ENCODE measurements around the gene WAPL. TPM values are rescaled to one million over a fixed set of nuclear protein-coding genes. Genes with fewer than 3 reads are reported as not detected.

Gene WAPL
- total and polyA plus RNA-seq, 2 of the 4 experiments (the other 2 are of a cell fraction): 11.5 to 31.7 TPM

- H2AK9ac ChIP-seq (replicated peaks; ENCODE audit: low read depth, low read length, poor library complexity): no peak overlapping the region
- no peak overlapping the region for H2BK5ac ChIP-seq (ENCODE audit: low read depth, low read length, poor library complexity, severe bottlenecking)
- peak overlapping the region; percentile 45; the same call in 1 of the 2 replicates for H3K27ac ChIP-seq (ENCODE audit: insufficient read depth, low read length)
- peak overlapping the region; percentile 97 for H3K4me2 ChIP-seq (ENCODE audit: low read depth, low read length)
- no TSS peak for BruUV-seq (replicated peaks)
- peak overlapping the region; percentile 57; the same call in 1 of the 2 replicates for H4K5ac ChIP-seq (ENCODE audit: low read depth, low read length)
- ATAC-seq (ENCODE audit: low read depth): no peak
- H2AK5ac ChIP-seq (ENCODE audit: low read depth, low read length): no peak overlapping the region
- ChIA-PET POLR2A (ENCODE audit: unreplicated experiment) (interaction anchor here (0.7 kb wide), 1 partner anchor 112 kb away, joined by 13 read pairs; no protein-coding TSS in a partner anchor), CTCF (interaction anchor here (0.6 to 1.2 kb wide), 3 partner anchors 8 to 62 kb away, joined by 3 read pairs; no protein-coding TSS in a partner anchor)
- peak overlapping the region; percentile 52 to 96; a peak in 3 of 4 replicates for H4K8ac ChIP-seq (ENCODE audit: low read depth in 2 of 2, low read length in 2 of 2)
- H3K18ac ChIP-seq (ENCODE audit: low read depth, low read length): no peak overlapping the region
- H3K4ac ChIP-seq (ENCODE audit: low read depth, low read length): no peak overlapping the region
- no peak for TF ChIP-seq MXI1 (IDR thresholded peaks at IDR 0.05; ENCODE audit: borderline replicate concordance, low read depth, low read length)
- TF ChIP-seq RAD21 (IDR thresholded peaks at IDR 0.05; ENCODE audit: low read length): no peak
- TF ChIP-seq ELK1 (IDR thresholded peaks at IDR 0.05; ENCODE audit: borderline replicate concordance, low read depth, low read length): no peak
- TF ChIP-seq NFE2L2 (IDR thresholded peaks at IDR 0.05; ENCODE audit: low read depth, low read length): no peak
- TF ChIP-seq, protein P1, sequence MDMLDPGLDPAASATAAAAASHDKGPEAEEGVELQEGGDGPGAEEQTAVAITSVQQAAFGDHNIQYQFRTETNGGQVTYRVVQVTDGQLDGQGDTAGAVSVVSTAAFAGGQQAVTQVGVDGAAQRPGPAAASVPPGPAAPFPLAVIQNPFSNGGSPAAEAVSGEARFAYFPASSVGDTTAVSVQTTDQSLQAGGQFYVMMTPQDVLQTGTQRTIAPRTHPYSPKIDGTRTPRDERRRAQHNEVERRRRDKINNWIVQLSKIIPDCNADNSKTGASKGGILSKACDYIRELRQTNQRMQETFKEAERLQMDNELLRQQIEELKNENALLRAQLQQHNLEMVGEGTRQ (IDR thresholded peaks at IDR 0.05; ENCODE audit: low read depth, low read length): no peak
- TF ChIP-seq CEBPB (IDR thresholded peaks at IDR 0.05; ENCODE audit: low read depth, low read length): no peak
- TF ChIP-seq CHD1 (IDR thresholded peaks at IDR 0.05; ENCODE audit: low read depth, low read length): no peak
- TF ChIP-seq BHLHE40 (IDR thresholded peaks at IDR 0.05; ENCODE audit: low read depth, low read length): no peak
- no peak for TF ChIP-seq SMC3 (IDR thresholded peaks at IDR 0.05; ENCODE audit: low read depth, low read length)
- no peak for TF ChIP-seq RFX5 (IDR thresholded peaks at IDR 0.05; ENCODE audit: low read depth, low read length)
- TF ChIP-seq FOS (IDR thresholded peaks at IDR 0.05; ENCODE audit: low read depth, low read length): no peak
- no peak for TF ChIP-seq CTCF (conservative IDR thresholded peaks at IDR 0.05; ENCODE audit: low read depth, low read length)
- TF ChIP-seq POLR2A (IDR thresholded peaks at IDR 0.05; ENCODE audit: low read depth, low read length): no peak
- H3K4me1 ChIP-seq (ENCODE audit: control insufficient read depth, insufficient read depth, low read length): no peaks in the 10 kb centered on the region; the same call in 1 of the 2 replicates
- H2BK15ac ChIP-seq (ENCODE audit: low read depth, low read length): no peak overlapping the region
- peak overlapping the region; percentile 68 for H3K4me3 ChIP-seq (ENCODE audit: insufficient read depth, low read depth, low read length)
- H3K23ac ChIP-seq (ENCODE audit: low read depth, low read length): peak overlapping the region; percentile 88; the same call in 1 of the 2 replicates
- H4K91ac ChIP-seq (ENCODE audit: insufficient read depth, low read depth, low read length): no peak overlapping the region
- DNase-seq: no peak
- no peak overlapping the region for H2BK20ac ChIP-seq (ENCODE audit: low read depth, low read length)
- H3K36me3 ChIP-seq (ENCODE audit: control insufficient read depth, insufficient read depth, low read length): peaks cover 2% of the 10 kb centered on the region
- no CpG with 5 or more reads among the region's 11 CpGs for WGBS, 2 experiments (ENCODE audit: extremely low coverage in 2 of 2, insufficient read length in 1 of 2)
- H3K79me1 ChIP-seq (ENCODE audit: low read depth in 1 of 2, low read length in 2 of 2): peaks cover 29 to 32% of the 10 kb centered on the region in 2 experiments
- intact Hi-C loops (cut with micrococcal nuclease): loop anchor here (5.0 kb wide), 1 partner anchor 65 kb away; no protein-coding TSS in a partner anchor
- H3K27me3 ChIP-seq (ENCODE audit: control insufficient read depth, insufficient read depth, low read length): no peaks in the 10 kb centered on the region
- H2AFZ ChIP-seq (replicated peaks; ENCODE audit: low read length, poor library complexity): no peak overlapping the region
- peak overlapping the region; percentile 98 for H3K9ac ChIP-seq (ENCODE audit: low read depth, low read length)
- dilution Hi-C loops (cut with HindIII; ENCODE audit: low sequenced_read_pairs, unreplicated experiment): no loop called here
- in situ Hi-C loops (cut with MboI; ENCODE audit: low sequenced_read_pairs): loop anchor here (25.0 kb wide), 1 partner anchor 365 kb away; no protein-coding TSS in a partner anchor
- H3K14ac ChIP-seq (replicated peaks; ENCODE audit: low read depth, low read length): peak overlapping the region; percentile 33
- H3K9me1 ChIP-seq (ENCODE audit: insufficient read depth, low read length): no peaks in the 10 kb centered on the region
- no peak overlapping the region for H2BK120ac ChIP-seq (ENCODE audit: low read depth, low read length)
- peaks cover 23% of the 10 kb centered on the region for H4K20me1 ChIP-seq (ENCODE audit: insufficient read depth, low read length)
- H3K56ac ChIP-seq (ENCODE audit: extremely low read depth, insufficient read depth, low read length): peak overlapping the region; percentile 57
- no peaks in the 10 kb centered on the region for H3K9me3 ChIP-seq (ENCODE audit: control insufficient read depth, insufficient read depth, low read length)
Measured at GRCh38 chr10:86522510-86522855, 891 bp upstream of the WAPL start.

All from IMR-90 (cell line).